Measurements from ENCODE around the gene IQCM. TPM values are rescaled to one million over a fixed set of nuclear protein-coding genes. Genes with fewer than 3 reads are reported as not detected.

IQCM gene
- polyA plus RNA-seq, 1 donor (not counting 4 experiments of a cell fraction or from before 2014, with no cell fraction given) = not detected

- Histone ChIP-seq H3K4me3 (ENCODE audit: control insufficient read depth in 2 of 3, extremely low read depth in 1 of 3, insufficient read depth in 2 of 3, low read depth in 1 of 3, low read length in 3 of 3) (no peak overlapping the region), H3K4me2 (ENCODE audit: control insufficient read depth, extremely low read depth, insufficient read depth, low read depth, low read length) (peak overlapping the region; percentile 65), H3K9me1 (ENCODE audit: control insufficient read depth, extremely low read depth, insufficient read depth, low read length) (no peaks in the 10 kb centered on the region), H3K9me3 (ENCODE audit: control insufficient read depth, low read depth, low read length) (no peaks in the 10 kb centered on the region), H3K36me3 (ENCODE audit: control insufficient read depth in 2 of 2, extremely low read depth in 1 of 2, insufficient read depth in 2 of 2, low read length in 2 of 2) (no peaks in the 10 kb centered on the region), H3K27me3 (ENCODE audit: control insufficient read depth, extremely low read depth, insufficient read depth, low read length) (no peaks in the 10 kb centered on the region), H3K4me1 (ENCODE audit: control insufficient read depth, extremely low read depth, insufficient read depth, low read length) (peaks cover 14% of the 10 kb centered on the region), H3K27ac (ENCODE audit: control insufficient read depth, insufficient read depth, low read length) (peak overlapping the region; percentile 79), H4K20me1 (ENCODE audit: control insufficient read depth, extremely low read depth, insufficient read depth, low read length) (no peaks in the 10 kb centered on the region), H2AFZ (ENCODE audit: control insufficient read depth, low read length) (peak overlapping the region; percentile 69), H3K9ac (ENCODE audit: control insufficient read depth, extremely low read depth, insufficient read depth, low read length) (peak overlapping the region; percentile 51), H3K79me2 (ENCODE audit: control insufficient read depth, insufficient read depth, low read length) (no peaks in the 10 kb centered on the region)
- dilution Hi-C loops (cut with MboI; ENCODE audit: extremely low pct_ligation_motif_present, low sequenced_read_pairs) = no loop called here
- FAIRE-seq (peak; percentile 99), DNase-seq (ENCODE audit: low read depth, low spot score) (peak; percentile 44)
- no peak for TF ChIP-seq EZH2 (IDR thresholded peaks at IDR 0.05; ENCODE audit: low read length)
- no peak for TF ChIP-seq CTCF (optimal IDR thresholded peaks at IDR 0.05 in 1 of 3, IDR thresholded peaks at IDR 0.05 in 1 of 3, conservative IDR thresholded peaks at IDR 0.05 in 1 of 3; ENCODE audit: extremely low read depth in 1 of 3, insufficient read depth in 2 of 3, low read length in 3 of 3)
These were observed 406.5 kb downstream of the IQCM start for GRCh38 chr4:149409146-149409545.

- Histone ChIP-seq H3K4me3 (ENCODE audit: control insufficient read depth in 2 of 3, extremely low read depth in 1 of 3, insufficient read depth in 2 of 3, low read depth in 1 of 3, low read length in 3 of 3) (no peak overlapping the region), H3K79me2 (ENCODE audit: control insufficient read depth, insufficient read depth, low read length) (no peaks in the 10 kb centered on the region), H4K20me1 (ENCODE audit: control insufficient read depth, extremely low read depth, insufficient read depth, low read length) (no peaks in the 10 kb centered on the region), H3K27ac (ENCODE audit: control insufficient read depth, insufficient read depth, low read length) (no peak overlapping the region), H3K4me2 (ENCODE audit: control insufficient read depth, extremely low read depth, insufficient read depth, low read depth, low read length) (no peak overlapping the region), H3K36me3 (ENCODE audit: control insufficient read depth in 2 of 2, extremely low read depth in 1 of 2, insufficient read depth in 2 of 2, low read length in 2 of 2) (no peaks in the 10 kb centered on the region), H3K9ac (ENCODE audit: control insufficient read depth, extremely low read depth, insufficient read depth, low read length) (no peak overlapping the region), H3K4me1 (ENCODE audit: control insufficient read depth, extremely low read depth, insufficient read depth, low read length) (peaks cover 6% of the 10 kb centered on the region), H3K9me1 (ENCODE audit: control insufficient read depth, extremely low read depth, insufficient read depth, low read length) (no peaks in the 10 kb centered on the region), H3K9me3 (ENCODE audit: control insufficient read depth, low read depth, low read length) (no peaks in the 10 kb centered on the region), H2AFZ (ENCODE audit: control insufficient read depth, low read length) (no peak overlapping the region), H3K27me3 (ENCODE audit: control insufficient read depth, extremely low read depth, insufficient read depth, low read length) (no peaks in the 10 kb centered on the region)
- TF ChIP-seq EZH2 (IDR thresholded peaks at IDR 0.05; ENCODE audit: low read length) = no peak
- TF ChIP-seq CTCF (optimal IDR thresholded peaks at IDR 0.05 in 1 of 3, IDR thresholded peaks at IDR 0.05 in 1 of 3, conservative IDR thresholded peaks at IDR 0.05 in 1 of 3; ENCODE audit: extremely low read depth in 1 of 3, insufficient read depth in 2 of 3, low read length in 3 of 3) = no peak
- DNase-seq (ENCODE audit: low read depth, low spot score) (no peak), FAIRE-seq (no peak)
- dilution Hi-C loops (cut with MboI; ENCODE audit: extremely low pct_ligation_motif_present, low sequenced_read_pairs) = no loop called here
These were observed 411.5 kb downstream of the IQCM start for GRCh38 chr4:149404143-149404542.
